IMR-90 (cell line): ENCODE measurements around the gene PNMA8A. TPM values are rescaled to one million over a fixed set of nuclear protein-coding genes. Genes with fewer than 3 reads are reported as not detected.
A peak's percentile ranks its signal among the peaks of the same experiment; 100 is the strongest.

ENCODE experiments used
- ATAC-seq: fragments of 200-7000 bp; cut with Tn5 transposase; 2 replicates; pipeline ENCODE4 v1.9.1; 2020; ENCODE audit warnings: low read depth, mild to moderate bottlenecking, moderate library complexity
- BruUV-seq: library from RNA; stranded (reverse); fragments of 400-500 nt; replicated peaks from 2 replicates; lab custom pipeline; 2021; lab: Mats Ljungman, UMichigan
- CTCF ChIA-PET: fragments of 300-600 bp; formaldehyde crosslinking; extraction: SDS; loops from one replicate; lab custom pipeline; 2021; ENCODE audit warnings: antibody characterized with exemption; lab: Yijun Ruan, JAX
- POLR2A ChIA-PET: fragments of 300-600 bp; sonication (Branson Sonifier 250); formaldehyde crosslinking; loops from one replicate; lab custom pipeline; 2022; ENCODE audit warnings: antibody characterized with exemption; ENCODE audit not compliant: unreplicated experiment; lab: Charles Lee
- DNase-seq: peaks from one replicate; pipeline ENCODE4 v3.0.0; 2013
- H2AFZ ChIP-seq: replicated peaks from 2 replicates; pipeline ENCODE3; 2013; ENCODE audit warnings: low read length, mild to moderate bottlenecking; ENCODE audit not compliant: poor library complexity
- H2AK5ac ChIP-seq: 2 replicates; pipeline ENCODE4 v1.6.1; 2013; ENCODE audit warnings: low read depth, low read length, inconsistent platforms
- H2AK9ac ChIP-seq: replicated peaks from 2 replicates; pipeline ENCODE3; 2013; ENCODE audit warnings: mild to moderate bottlenecking, low read depth, low read length, moderate library complexity; ENCODE audit not compliant: poor library complexity
- H2BK120ac ChIP-seq: 2 replicates; pipeline ENCODE4 v1.6.1; 2013; ENCODE audit warnings: low read depth, low read length, inconsistent platforms
- H2BK15ac ChIP-seq: 3 replicates; pipeline ENCODE4 v1.6.1; 2013; ENCODE audit warnings: low read depth, low read length, inconsistent platforms
- H2BK20ac ChIP-seq: 2 replicates; pipeline ENCODE4 v1.6.1; 2013; ENCODE audit warnings: low read depth, mild to moderate bottlenecking, inconsistent platforms, low read length, moderate library complexity
- H2BK5ac ChIP-seq: 2 replicates; pipeline ENCODE4 v1.6.1; 2013; ENCODE audit warnings: mild to moderate bottlenecking, low read depth, low read length, inconsistent platforms; ENCODE audit not compliant: poor library complexity, severe bottlenecking
- H3K14ac ChIP-seq: replicated peaks from 2 replicates; pipeline ENCODE4 v1.6.1; 2013; ENCODE audit warnings: low read depth, low read length, inconsistent platforms
- H3K18ac ChIP-seq: 2 replicates; pipeline ENCODE4 v1.6.1; 2013; ENCODE audit warnings: low read depth, low read length, control low read depth
- H3K23ac ChIP-seq: 2 replicates; pipeline ENCODE4 v1.6.1; 2013; ENCODE audit warnings: low read depth, low read length, inconsistent platforms
- H3K27ac ChIP-seq: 2 replicates; pipeline ENCODE4 v1.5.1; 2013; ENCODE audit warnings: mild to moderate bottlenecking, control low read depth, low read length; ENCODE audit not compliant: insufficient read depth
- H3K27me3 ChIP-seq: 2 replicates; pipeline ENCODE4 v1.6.1; 2013; ENCODE audit warnings: low read length; ENCODE audit not compliant: control insufficient read depth, insufficient read depth
- H3K36me3 ChIP-seq: 2 replicates; pipeline ENCODE4 v1.6.1; 2013; ENCODE audit warnings: low read length, mixed read lengths; ENCODE audit not compliant: control insufficient read depth, insufficient read depth
- H3K4ac ChIP-seq: 2 replicates; pipeline ENCODE4 v1.6.1; 2013; ENCODE audit warnings: low read depth, low read length, inconsistent platforms
- H3K4me1 ChIP-seq: 2 replicates; pipeline ENCODE4 v1.6.1; 2013; ENCODE audit warnings: low read length, mixed read lengths; ENCODE audit not compliant: control insufficient read depth, insufficient read depth
- H3K4me2 ChIP-seq: 2 replicates; pipeline ENCODE4 v1.6.1; 2013; ENCODE audit warnings: low read depth, mild to moderate bottlenecking, control low read depth, low read length, moderate library complexity
- H3K4me3 ChIP-seq: 2 replicates; pipeline ENCODE4 v1.5.1; 2013; ENCODE audit warnings: low read depth, mild to moderate bottlenecking, control low read depth, low read length, moderate library complexity; ENCODE audit not compliant: insufficient read depth
- H3K56ac ChIP-seq: 2 replicates; pipeline ENCODE4 v1.6.1; 2013; ENCODE audit warnings: low read length, inconsistent platforms; ENCODE audit not compliant: insufficient read depth; ENCODE audit errors: extremely low read depth
- H3K79me1 ChIP-seq, 2 experiments: 2 replicates each; pipeline ENCODE4 v1.6.1; 2013; ENCODE audit warnings: low read length in 2 of 2, inconsistent platforms in 1 of 2, low read depth in 1 of 2
- H3K9ac ChIP-seq: 2 replicates; pipeline ENCODE4 v1.6.1; 2013; ENCODE audit warnings: low read depth, low read length, control low read depth
- H3K9me1 ChIP-seq: 2 replicates; pipeline ENCODE4 v1.6.1; 2013; ENCODE audit warnings: low read length, inconsistent platforms; ENCODE audit not compliant: insufficient read depth
- H3K9me3 ChIP-seq: 2 replicates; pipeline ENCODE4 v1.6.1; 2013; ENCODE audit warnings: low read length; ENCODE audit not compliant: control insufficient read depth, insufficient read depth
- H4K20me1 ChIP-seq: 2 replicates; pipeline ENCODE4 v1.6.1; 2013; ENCODE audit warnings: low read length, inconsistent platforms; ENCODE audit not compliant: insufficient read depth
- H4K5ac ChIP-seq: 2 replicates; pipeline ENCODE4 v1.6.1; 2013; ENCODE audit warnings: mild to moderate bottlenecking, low read depth, low read length, control low read depth
- H4K8ac ChIP-seq, 2 experiments: 2 replicates each; pipeline ENCODE4 v1.6.1; 2013; ENCODE audit warnings: low read depth in 2 of 2, low read length in 2 of 2, control low read depth in 1 of 2, inconsistent platforms in 1 of 2
- H4K91ac ChIP-seq: 2 replicates; pipeline ENCODE4 v1.6.1; 2013; ENCODE audit warnings: low read depth, low read length, inconsistent platforms; ENCODE audit not compliant: insufficient read depth
- BHLHE40 ChIP-seq: fragments of 150-350 bp; IDR thresholded peaks from 2 replicates; pipeline ENCODE4 v1.6.1; 2016; ENCODE audit warnings: mild to moderate bottlenecking, low read depth, low read length
- CEBPB ChIP-seq: IDR thresholded peaks from 2 replicates; pipeline ENCODE4 v1.6.1; 2012; ENCODE audit warnings: low read depth, low read length, improper control_type of control experiment
- CHD1 ChIP-seq: IDR thresholded peaks from 2 replicates; pipeline ENCODE4 v1.6.1; 2012; ENCODE audit warnings: low read depth, low read length, improper control_type of control experiment
- CTCF ChIP-seq: conservative IDR thresholded peaks from 2 replicates; pipeline ENCODE4 v1.5.1; 2012; ENCODE audit warnings: mild to moderate bottlenecking, low read depth, low read length, improper control_type of control experiment
- ELK1 ChIP-seq: fragments of 150-350 bp; IDR thresholded peaks from 2 replicates; pipeline ENCODE4 v1.6.1; 2016; ENCODE audit warnings: low read depth, mild to moderate bottlenecking, low read length, moderate library complexity, borderline replicate concordance
- FOS ChIP-seq: fragments of 150-350 bp; IDR thresholded peaks from 2 replicates; pipeline ENCODE4 v1.6.1; 2016; ENCODE audit warnings: low read depth, low read length
- MAZ ChIP-seq: IDR thresholded peaks from 2 replicates; pipeline ENCODE4 v1.6.1; 2012; ENCODE audit warnings: low read depth, mild to moderate bottlenecking, low read length, improper control_type of control experiment, moderate library complexity, borderline replicate concordance
- MXI1 ChIP-seq: IDR thresholded peaks from 2 replicates; pipeline ENCODE4 v1.6.1; 2012; ENCODE audit warnings: low read depth, mild to moderate bottlenecking, low read length, moderate library complexity, borderline replicate concordance
- NFE2L2 ChIP-seq: fragments of 150-350 bp; IDR thresholded peaks from 2 replicates; pipeline ENCODE4 v1.6.1; 2016; ENCODE audit warnings: low read depth, mild to moderate bottlenecking, low read length
- POLR2A ChIP-seq: IDR thresholded peaks from 2 replicates; pipeline ENCODE4 v1.6.1; 2012; ENCODE audit warnings: mild to moderate bottlenecking, low read depth, low read length
- RAD21 ChIP-seq: IDR thresholded peaks from 2 replicates; pipeline ENCODE4 v1.6.1; 2012; ENCODE audit warnings: low read length, improper control_type of control experiment
- RCOR1 ChIP-seq: IDR thresholded peaks from 2 replicates; pipeline ENCODE4 v1.6.1; 2012; ENCODE audit warnings: mild to moderate bottlenecking, low read length, improper control_type of control experiment; ENCODE audit not compliant: insufficient replicate concordance
- RFX5 ChIP-seq: IDR thresholded peaks from 2 replicates; pipeline ENCODE4 v1.8.0; 2012; ENCODE audit warnings: low read depth, mild to moderate bottlenecking, low read length, moderate library complexity
- SMC3 ChIP-seq: fragments of 150-350 bp; IDR thresholded peaks from 2 replicates; pipeline ENCODE4 v1.6.1; 2016; ENCODE audit warnings: low read depth, mild to moderate bottlenecking, antibody characterized with exemption, low read length, moderate library complexity
- USF2 ChIP-seq: fragments of 150-350 bp; IDR thresholded peaks from 2 replicates; pipeline ENCODE4 v1.6.1; 2017; ENCODE audit warnings: mild to moderate bottlenecking, antibody characterized with exemption, low read length, low read depth
- WGBS, 2 experiments: methylation state at CpG; one replicate each; pipeline versions ENCODE4 v1.1.5 to v1.1.7; 2013; ENCODE audit warnings: missing lambda C conversion rate in 2 of 2; ENCODE audit not compliant: insufficient read length in 1 of 2; ENCODE audit errors: extremely low coverage in 2 of 2; 5-methylcytosine and 5-hydroxymethylcytosine counted together
- dilution Hi-C: fragments of 300-500 bp; cut with HindIII; formaldehyde crosslinking; loops from one replicate; pipeline ENCODE4 v1.14.3; 2018; ENCODE audit warnings: low sequenced_read_pairs; ENCODE audit not compliant: unreplicated experiment
- in situ Hi-C: fragments of 300-500 bp; cut with MboI; formaldehyde crosslinking; loops from 3 replicates; pipeline ENCODE4 v1.14.3; 2019; ENCODE audit warnings: low sequenced_read_pairs, inconsistent platforms, mixed read lengths
- intact Hi-C: fragments of 100-400 bp; cut with micrococcal nuclease; formaldehyde crosslinking; loops from 2 replicates; pipeline ENCODE4 v1.10.0; 2022
- polyA plus RNA-seq, 3 experiments: library from polyadenylated mRNA; depleted of rRNA; stranded (reverse); fragments of >200 nt; gene quantifications; 2 replicates each; pipeline ENCODE4 v1.2.3, GENCODE V29; 2012; ENCODE audit warnings: low replicate concordance in 1 of 3
- total RNA-seq: library from RNA; depleted of rRNA; stranded (reverse); fragments of >200 nt; gene quantifications from 2 replicates; pipeline ENCODE4 v1.2.3, GENCODE V29; 2012

PNMA8A gene
- total and polyA plus RNA-seq, 2 of the 4 experiments (the other 2 are of a cell fraction): 0.77 to 0.90 TPM

DNA sequence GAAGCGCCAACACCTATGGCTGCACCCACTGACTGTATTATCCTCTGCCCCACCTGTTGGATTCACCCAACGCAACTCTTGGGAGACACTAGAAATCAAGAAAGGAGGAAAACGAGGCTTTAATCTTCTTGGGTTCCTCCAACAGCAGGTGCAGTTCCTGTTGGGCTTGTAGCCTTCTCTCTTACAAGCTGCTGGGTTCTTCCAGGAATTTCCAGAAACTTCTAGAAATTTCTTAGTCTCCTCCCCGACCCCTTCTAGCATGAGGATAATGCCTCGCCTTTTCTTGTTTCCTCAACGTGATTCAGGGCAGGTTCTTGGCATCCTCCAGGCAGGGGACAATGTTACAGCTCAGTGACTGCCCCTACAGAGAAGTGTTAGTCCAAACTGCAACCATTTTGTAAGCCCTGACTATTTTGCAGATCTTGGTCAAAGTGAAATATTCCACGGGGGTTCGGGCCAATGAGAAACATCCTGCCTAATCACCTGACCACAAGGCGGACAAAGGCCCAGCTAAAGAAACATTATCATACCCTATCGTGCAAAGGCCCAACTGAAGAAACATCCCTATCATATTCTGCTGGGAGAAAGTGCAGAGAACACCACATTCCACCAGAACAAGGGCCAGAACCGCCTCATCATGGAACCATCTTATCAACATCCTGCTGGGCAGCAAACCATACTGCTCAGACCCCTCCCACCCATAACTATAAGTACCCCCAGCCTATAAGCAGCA is 614 bp upstream of the PNMA8A start:
- CTCF ChIA-PET: no interaction called here
- ATAC-seq (no peak), DNase-seq (no peak)
- no peak overlapping the region for H2AK9ac ChIP-seq
- BruUV-seq: no TSS peak
- peaks cover 8% of the 10 kb centered on the region for H3K4me1 ChIP-seq
- no peak overlapping the region for H3K18ac ChIP-seq
- no peak overlapping the region for H4K5ac ChIP-seq
- no peak overlapping the region for H3K27ac ChIP-seq
- peak overlapping the region; percentile 33; the same call in 1 of the 2 replicates for H3K23ac ChIP-seq
- H3K9me3 ChIP-seq: no peaks in the 10 kb centered on the region
- peak overlapping the region; percentile 40 for H3K4me2 ChIP-seq
- H3K9ac ChIP-seq: 0 out of 2 replicates have a peak overlapping the region, but pooled peaks have one; percentile 0
- no peaks in the 10 kb centered on the region for H4K20me1 ChIP-seq
- no peak overlapping the region for H4K91ac ChIP-seq
- H3K36me3 ChIP-seq: no peaks in the 10 kb centered on the region
- H2BK5ac ChIP-seq: no peak overlapping the region
- intact Hi-C loops: no loop called here
- 0 out of 2 replicates have a peak overlapping the region, but pooled peaks have one; percentile 17 for H2AK5ac ChIP-seq
- in situ Hi-C loops: no loop called here
- H3K14ac ChIP-seq: 0 out of 2 replicates have a peak overlapping the region, but pooled peaks have one; percentile 21
- 56% methylated on average over 3 of the region's 11 CpGs; no CpG with 5 or more reads in 1 of the 2 experiments for WGBS, 2 experiments
- peak overlapping the region; percentile 11 for H3K4ac ChIP-seq
- H3K27me3 ChIP-seq: no peaks in the 10 kb centered on the region
- no peak overlapping the region for H2BK120ac ChIP-seq
- H3K4me3 ChIP-seq: no peak overlapping the region
- peak overlapping the region; percentile 83 for H2AFZ ChIP-seq
- H2BK15ac ChIP-seq: no peak overlapping the region
- no peak overlapping the region; the same call in 1 of the 2 replicates for H2BK20ac ChIP-seq
- dilution Hi-C loops: no loop called here
- H4K8ac ChIP-seq: peak overlapping the region; percentile 0 to 17; a peak in 2 of 4 replicates
- no peak overlapping the region for H3K56ac ChIP-seq
- peaks cover 15% of the 10 kb centered on the region for H3K9me1 ChIP-seq
- POLR2A ChIA-PET: no interaction called here
- H3K79me1 ChIP-seq: no peaks in the 10 kb centered on the region
- TF ChIP-seq BHLHE40 (no peak), CTCF (no peak), RFX5 (no peak), MAZ (no peak), RCOR1 (no peak), CEBPB (no peak), CHD1 (no peak), USF2 (no peak), POLR2A (no peak), MXI1 (no peak), FOS (no peak), RAD21 (no peak), ELK1 (no peak), SMC3 (no peak), NFE2L2 (no peak)
